Measurements from ENCODE around the gene HSPD1. TPM values are rescaled to one million over a fixed set of nuclear protein-coding genes. Genes with fewer than 3 reads are reported as not detected.
"Not testable (repeated sequence)": the region's sequence is repeated elsewhere in the genome, so short reads cannot be mapped to it uniquely, and the experiment has no call there.

HSPD1 gene
- total and polyA plus RNA-seq, 12 donors, result 83.5 to 176 (median 135) TPM

DNA sequence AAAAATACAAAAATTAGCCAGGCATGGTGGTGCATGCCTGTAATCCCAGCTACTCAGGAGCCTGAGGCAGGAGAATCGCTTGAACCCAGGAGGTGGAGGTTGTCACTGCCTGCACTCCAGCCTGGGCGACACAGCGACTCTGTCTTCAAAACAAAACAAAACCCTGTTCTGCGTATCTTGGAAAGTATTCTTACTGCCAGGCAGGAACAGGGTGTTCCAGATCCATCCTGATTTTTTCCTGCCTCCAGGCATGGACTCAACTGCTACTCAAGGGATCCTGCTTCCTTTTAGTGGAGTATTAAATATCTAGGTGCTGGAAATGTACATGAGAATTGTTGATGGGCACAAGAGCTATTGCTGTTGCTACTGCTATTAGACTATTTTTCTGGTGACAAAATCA lies 12.3 kb downstream of the HSPD1 start:
- ATAC-seq, result peak in 2 of 8 donors; percentile 25 to 58
- H3K4me3 ChIP-seq, result no peak overlapping the region
- peaks cover 0 to 26% (median 10%) of the 10 kb centered on the region in 11 donors for H3K9me3 ChIP-seq
- WGBS, 2 donors, result 74 to 77% methylated on average over 4 of the region's 4 CpGs
- H3K36me3 ChIP-seq, result peaks cover 0 to 99% (median 68%) of the 10 kb centered on the region in 9 donors
- H3K4me1 ChIP-seq, result peaks cover 0 to 6% (median 0%) of the 10 kb centered on the region in 9 donors
- H3K27me3 ChIP-seq, result no peaks in the 10 kb centered on the region
- DNase-seq, result no peak
- intact Hi-C loops (cut with DNase I), result no loop called here
- peak overlapping the region in 3 of 10 donors; percentile 31 to 61 (median 35) for H3K27ac ChIP-seq
- TF ChIP-seq, protein P1, sequence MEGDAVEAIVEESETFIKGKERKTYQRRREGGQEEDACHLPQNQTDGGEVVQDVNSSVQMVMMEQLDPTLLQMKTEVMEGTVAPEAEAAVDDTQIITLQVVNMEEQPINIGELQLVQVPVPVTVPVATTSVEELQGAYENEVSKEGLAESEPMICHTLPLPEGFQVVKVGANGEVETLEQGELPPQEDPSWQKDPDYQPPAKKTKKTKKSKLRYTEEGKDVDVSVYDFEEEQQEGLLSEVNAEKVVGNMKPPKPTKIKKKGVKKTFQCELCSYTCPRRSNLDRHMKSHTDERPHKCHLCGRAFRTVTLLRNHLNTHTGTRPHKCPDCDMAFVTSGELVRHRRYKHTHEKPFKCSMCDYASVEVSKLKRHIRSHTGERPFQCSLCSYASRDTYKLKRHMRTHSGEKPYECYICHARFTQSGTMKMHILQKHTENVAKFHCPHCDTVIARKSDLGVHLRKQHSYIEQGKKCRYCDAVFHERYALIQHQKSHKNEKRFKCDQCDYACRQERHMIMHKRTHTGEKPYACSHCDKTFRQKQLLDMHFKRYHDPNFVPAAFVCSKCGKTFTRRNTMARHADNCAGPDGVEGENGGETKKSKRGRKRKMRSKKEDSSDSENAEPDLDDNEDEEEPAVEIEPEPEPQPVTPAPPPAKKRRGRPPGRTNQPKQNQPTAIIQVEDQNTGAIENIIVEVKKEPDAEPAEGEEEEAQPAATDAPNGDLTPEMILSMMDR (IDR thresholded peaks at IDR 0.05), result no peak

DNA sequence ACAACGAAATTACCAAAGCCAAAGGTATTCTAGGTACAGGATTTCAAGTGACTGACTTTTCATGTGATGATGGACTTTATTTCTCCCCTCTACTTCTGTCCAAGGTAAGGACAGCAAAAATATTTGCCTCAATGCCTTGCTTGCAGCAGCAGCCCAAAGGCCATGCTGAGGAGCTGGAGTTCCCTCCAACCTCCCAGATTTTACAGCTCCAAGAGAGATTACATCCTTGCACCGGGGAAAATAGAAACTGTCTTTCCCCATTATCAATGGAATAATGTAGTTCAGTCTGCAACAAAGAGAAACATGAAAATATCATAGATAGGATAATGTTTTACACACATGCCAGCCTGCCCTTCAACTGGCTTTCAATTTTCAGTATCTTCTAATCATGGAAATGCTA lies 13.5 kb downstream of the HSPD1 start:
- H3K36me3 ChIP-seq, result peaks cover 0 to 99% (median 55%) of the 10 kb centered on the region in 9 donors
- 91 to 92% methylated on average over 2 of the region's 2 CpGs for WGBS, 2 donors
- H3K27me3 ChIP-seq, result no peaks in the 10 kb centered on the region
- intact Hi-C loops (cut with DNase I), result no loop called here
- ATAC-seq (no peak), DNase-seq (no peak)
- no peak overlapping the region for H3K4me3 ChIP-seq
- no peak overlapping the region for H3K27ac ChIP-seq
- TF ChIP-seq, protein P1 (IDR thresholded peaks at IDR 0.05), result no peak
- H3K9me3 ChIP-seq, result peaks cover 0 to 29% (median 10%) of the 10 kb centered on the region in 11 donors
- H3K4me1 ChIP-seq, result peaks cover 0 to 6% (median 0%) of the 10 kb centered on the region in 9 donors

DNA sequence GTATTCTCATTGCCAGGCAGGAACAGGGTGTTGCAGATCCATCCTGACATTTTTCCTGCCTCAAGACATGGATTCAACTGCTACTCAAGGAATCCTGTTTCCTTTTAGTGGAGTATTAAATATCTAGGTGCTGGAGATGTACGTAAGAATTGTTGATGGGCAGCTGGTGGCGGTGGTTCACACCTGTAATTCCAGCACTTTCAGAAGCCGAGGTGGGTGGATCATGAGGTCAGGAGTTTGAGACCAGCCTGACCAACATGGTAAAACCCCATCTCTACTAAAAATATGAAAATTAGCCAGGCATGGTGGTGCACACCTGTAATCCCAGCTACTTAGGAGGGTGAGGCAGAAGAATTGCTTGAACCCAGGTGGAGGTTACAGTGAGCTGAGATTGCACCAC lies 15.4 kb downstream of the HSPD1 start:
- ATAC-seq; H3K4me3 ChIP-seq; H3K4me1 ChIP-seq; intact Hi-C loops (cut with DNase I); H3K27ac ChIP-seq; DNase-seq; H3K27me3 ChIP-seq: not testable (repeated sequence)
- 94 to 98% methylated on average over 3 of the region's 3 CpGs for WGBS, 2 donors
- Histone ChIP-seq H3K36me3 (peaks cover 0 to 97% (median 36%) of the 10 kb centered on the region in 9 donors), H3K9me3 (peaks cover 0 to 29% (median 10%) of the 10 kb centered on the region in 11 donors)

DNA sequence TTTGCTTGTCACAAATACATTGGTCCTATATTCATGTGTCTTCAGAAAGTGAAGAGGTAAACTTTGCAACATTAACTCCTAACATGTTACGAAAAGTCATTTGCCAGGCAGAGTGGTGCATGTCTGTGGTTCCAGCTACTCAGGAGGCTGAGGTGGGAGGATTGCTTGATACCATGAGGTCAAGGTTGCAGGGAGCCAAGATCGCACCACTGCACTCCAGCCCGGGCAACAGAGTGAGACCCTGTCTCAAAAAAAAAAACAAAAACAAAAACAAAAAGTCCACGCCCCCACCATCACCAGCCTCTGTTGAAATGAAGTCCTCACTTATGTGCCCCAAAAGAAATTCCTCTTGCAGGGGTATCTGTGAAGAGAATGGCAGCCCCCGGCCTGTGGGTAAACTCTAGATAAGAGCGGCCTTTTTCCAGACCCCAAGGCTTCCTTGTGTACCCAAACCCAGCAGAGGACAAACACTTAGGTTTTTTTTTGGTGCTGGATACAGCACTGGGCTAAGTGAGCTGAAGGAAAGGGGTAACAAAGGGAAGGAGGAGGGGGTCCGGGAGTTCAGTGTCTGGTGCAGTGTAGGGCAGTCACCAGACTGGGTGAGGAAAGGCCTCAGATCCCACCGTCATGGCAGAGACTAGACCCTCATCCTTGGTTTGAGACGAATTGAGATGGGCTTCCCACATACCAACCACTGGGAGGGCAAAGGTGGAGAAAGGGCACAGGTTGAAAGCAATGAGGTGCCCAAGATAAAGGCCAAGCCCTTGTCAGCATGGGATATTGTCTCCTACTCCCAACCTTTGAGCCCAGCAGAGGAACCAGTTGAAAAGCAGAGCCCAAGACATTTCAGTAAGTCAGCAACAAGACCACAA lies 19.2 kb downstream of the HSPD1 start:
- H3K27me3 ChIP-seq, result no peaks in the 10 kb centered on the region

More for the DNA sequence above, 19.2 kb downstream of the HSPD1 start:
- TF ChIP-seq, protein P1 (IDR thresholded peaks at IDR 0.05), result no peak
- H3K4me3 ChIP-seq, result no peak overlapping the region
- no peak overlapping the region for H3K27ac ChIP-seq
- 91 to 93% methylated on average over 9 of the region's 9 CpGs for WGBS, 2 donors
- intact Hi-C loops (cut with DNase I), result no loop called here
- DNase-seq, result no peak
- H3K36me3 ChIP-seq, result peaks cover 0 to 94% (median 22%) of the 10 kb centered on the region in 9 donors
- peaks cover 0 to 29% (median 10%) of the 10 kb centered on the region in 11 donors for H3K9me3 ChIP-seq
- H3K4me1 ChIP-seq, result peaks cover 0 to 17% (median 2%) of the 10 kb centered on the region in 9 donors
- ATAC-seq, result no peak
